Measurements from ENCODE around the gene SIRPB2. TPM values are rescaled to one million over a fixed set of nuclear protein-coding genes. Genes with fewer than 3 reads are reported as not detected.

The SIRPB2 gene
- total and polyA plus RNA-seq, 2 donors from 2014 or later, result 0.86 to 8.2 TPM

GRCh38 chr20:1429143-1429728 is 62.0 kb downstream of the SIRPB2 start:
- no peaks in the 10 kb centered on the region for H3K27me3 ChIP-seq (ENCODE audit: control insufficient read depth, insufficient read depth, low read length)
- H3K9me3 ChIP-seq (ENCODE audit: control insufficient read depth in 2 of 3, insufficient read depth in 1 of 3, low read length in 3 of 3), result no peaks in the 10 kb centered on the region
- H3K36me3 ChIP-seq (ENCODE audit: control insufficient read depth in 2 of 3, insufficient read depth in 3 of 3, low read length in 3 of 3), result no peaks in the 10 kb centered on the region
- DNase-seq, result no peak
- H3K27ac ChIP-seq (ENCODE audit: low read depth in 2 of 2, low read length in 2 of 2), result no peak overlapping the region
- no peak for TF ChIP-seq CTCF (IDR thresholded peaks at IDR 0.05; ENCODE audit: borderline replicate concordance, extremely low read depth, insufficient read depth)
- no peak for FAIRE-seq
- no peak overlapping the region for H3K9ac ChIP-seq (ENCODE audit: low read length in 3 of 3)
- H3K4me1 ChIP-seq (ENCODE audit: control insufficient read depth in 2 of 3, insufficient read depth in 2 of 3, low read depth in 1 of 3, low read length in 3 of 3), result no peaks in the 10 kb centered on the region
- no peak overlapping the region for H3K4me3 ChIP-seq (ENCODE audit: low read length in 3 of 3)
- intact Hi-C loops (cut with DNase I), result no loop called here

GRCh38 chr20:1427457-1428054 is 63.7 kb downstream of the SIRPB2 start:
- DNase-seq (peak in 2 of 5 donors; percentile 34 to 38), FAIRE-seq (no peak)
- H3K4me1 ChIP-seq (ENCODE audit: control insufficient read depth in 2 of 3, insufficient read depth in 2 of 3, low read depth in 1 of 3, low read length in 3 of 3), result no peaks in the 10 kb centered on the region
- no peaks in the 10 kb centered on the region for H3K9me3 ChIP-seq (ENCODE audit: control insufficient read depth in 2 of 3, insufficient read depth in 1 of 3, low read length in 3 of 3)
- H3K9ac ChIP-seq (ENCODE audit: low read length in 3 of 3), result no peak overlapping the region
- H3K4me3 ChIP-seq (ENCODE audit: low read length in 3 of 3), result no peak overlapping the region
- no peak for TF ChIP-seq CTCF (IDR thresholded peaks at IDR 0.05; ENCODE audit: borderline replicate concordance, extremely low read depth, insufficient read depth)
- intact Hi-C loops (cut with DNase I), result no loop called here
- no peaks in the 10 kb centered on the region for H3K36me3 ChIP-seq (ENCODE audit: control insufficient read depth in 2 of 3, insufficient read depth in 3 of 3, low read length in 3 of 3)
- no peak overlapping the region for H3K27ac ChIP-seq (ENCODE audit: low read depth in 2 of 2, low read length in 2 of 2)
- no peaks in the 10 kb centered on the region for H3K27me3 ChIP-seq (ENCODE audit: control insufficient read depth, insufficient read depth, low read length)

- H3K9me3 ChIP-seq (ENCODE audit: control insufficient read depth in 2 of 3, insufficient read depth in 1 of 3, low read length in 3 of 3), result no peaks in the 10 kb centered on the region
- intact Hi-C loops (cut with DNase I), result no loop called here
- no peak overlapping the region for H3K4me3 ChIP-seq (ENCODE audit: low read length in 3 of 3)
- TF ChIP-seq CTCF (IDR thresholded peaks at IDR 0.05; ENCODE audit: borderline replicate concordance, extremely low read depth, insufficient read depth), result no peak
- H3K27me3 ChIP-seq (ENCODE audit: control insufficient read depth, insufficient read depth, low read length), result no peaks in the 10 kb centered on the region
- FAIRE-seq (no peak), DNase-seq (no peak)
- H3K9ac ChIP-seq (ENCODE audit: low read length in 3 of 3), result no peak overlapping the region
- no peak overlapping the region for H3K27ac ChIP-seq (ENCODE audit: low read depth in 2 of 2, low read length in 2 of 2)
- no peaks in the 10 kb centered on the region for H3K4me1 ChIP-seq (ENCODE audit: control insufficient read depth in 2 of 3, insufficient read depth in 2 of 3, low read depth in 1 of 3, low read length in 3 of 3)
- no peaks in the 10 kb centered on the region for H3K36me3 ChIP-seq (ENCODE audit: control insufficient read depth in 2 of 3, insufficient read depth in 3 of 3, low read length in 3 of 3)
Observed at GRCh38 chr20:1426231-1426849, 64.9 kb downstream of the SIRPB2 start.

Other genes starting within 250 kb of the SIRPB2 start
- gene SNPH, start 225.1 kb downstream of the SIRPB2 start, total RNA-seq, result 3.1 TPM
- 3.1 TPM for gene SNPH, start 225.1 kb downstream of the SIRPB2 start, polyA plus RNA-seq (ENCODE audit: insufficient read depth, low read depth, low replicate concordance)
- 18.3 TPM for gene SDCBP2, start 162.3 kb downstream of the SIRPB2 start, total RNA-seq
- 10.3 TPM for gene SDCBP2, start 162.3 kb downstream of the SIRPB2 start, polyA plus RNA-seq (ENCODE audit: insufficient read depth, low read depth, low replicate concordance)
- gene FKBP1A, start 98.4 kb downstream of the SIRPB2 start, total RNA-seq, result 220 TPM
- gene FKBP1A, start 98.4 kb downstream of the SIRPB2 start, polyA plus RNA-seq (ENCODE audit: insufficient read depth, low read depth, low replicate concordance), result 260 TPM
- 78.2 TPM for gene NSFL1C, start 24.6 kb downstream of the SIRPB2 start, total RNA-seq
- gene NSFL1C, start 24.6 kb downstream of the SIRPB2 start, polyA plus RNA-seq (ENCODE audit: insufficient read depth, low read depth, low replicate concordance), result 76.1 TPM
- gene SIRPD, start 66.3 kb upstream of the SIRPB2 start, total RNA-seq, result 0.35 TPM
- not detected for gene SIRPD, start 66.3 kb upstream of the SIRPB2 start, polyA plus RNA-seq (ENCODE audit: insufficient read depth, low read depth, low replicate concordance)
- 8.2 TPM for gene SIRPB1, start 128.6 kb upstream of the SIRPB2 start, total RNA-seq
- gene SIRPB1, start 128.6 kb upstream of the SIRPB2 start, polyA plus RNA-seq (ENCODE audit: insufficient read depth, low read depth, low replicate concordance), result 0.58 TPM
- gene SIRPG, start 166.4 kb upstream of the SIRPB2 start, total RNA-seq, result 2.5 TPM
- gene SIRPG, start 166.4 kb upstream of the SIRPB2 start, polyA plus RNA-seq (ENCODE audit: insufficient read depth, low read depth, low replicate concordance), result not detected

Data from kidney (tissue), 14 donors.